ENCODE measurements around the gene PRX. TPM values are rescaled to one million over a fixed set of nuclear protein-coding genes. Genes with fewer than 3 reads are reported as not detected.

Gene PRX
- total and polyA plus RNA-seq, 9 of the 15 experiments (the other 6 are each of a cell fraction or from before 2014, with no cell fraction given), result 0.65 to 3.5 (median 1.7) TPM; not detected in 2

- TF ChIP-seq, protein P1, sequence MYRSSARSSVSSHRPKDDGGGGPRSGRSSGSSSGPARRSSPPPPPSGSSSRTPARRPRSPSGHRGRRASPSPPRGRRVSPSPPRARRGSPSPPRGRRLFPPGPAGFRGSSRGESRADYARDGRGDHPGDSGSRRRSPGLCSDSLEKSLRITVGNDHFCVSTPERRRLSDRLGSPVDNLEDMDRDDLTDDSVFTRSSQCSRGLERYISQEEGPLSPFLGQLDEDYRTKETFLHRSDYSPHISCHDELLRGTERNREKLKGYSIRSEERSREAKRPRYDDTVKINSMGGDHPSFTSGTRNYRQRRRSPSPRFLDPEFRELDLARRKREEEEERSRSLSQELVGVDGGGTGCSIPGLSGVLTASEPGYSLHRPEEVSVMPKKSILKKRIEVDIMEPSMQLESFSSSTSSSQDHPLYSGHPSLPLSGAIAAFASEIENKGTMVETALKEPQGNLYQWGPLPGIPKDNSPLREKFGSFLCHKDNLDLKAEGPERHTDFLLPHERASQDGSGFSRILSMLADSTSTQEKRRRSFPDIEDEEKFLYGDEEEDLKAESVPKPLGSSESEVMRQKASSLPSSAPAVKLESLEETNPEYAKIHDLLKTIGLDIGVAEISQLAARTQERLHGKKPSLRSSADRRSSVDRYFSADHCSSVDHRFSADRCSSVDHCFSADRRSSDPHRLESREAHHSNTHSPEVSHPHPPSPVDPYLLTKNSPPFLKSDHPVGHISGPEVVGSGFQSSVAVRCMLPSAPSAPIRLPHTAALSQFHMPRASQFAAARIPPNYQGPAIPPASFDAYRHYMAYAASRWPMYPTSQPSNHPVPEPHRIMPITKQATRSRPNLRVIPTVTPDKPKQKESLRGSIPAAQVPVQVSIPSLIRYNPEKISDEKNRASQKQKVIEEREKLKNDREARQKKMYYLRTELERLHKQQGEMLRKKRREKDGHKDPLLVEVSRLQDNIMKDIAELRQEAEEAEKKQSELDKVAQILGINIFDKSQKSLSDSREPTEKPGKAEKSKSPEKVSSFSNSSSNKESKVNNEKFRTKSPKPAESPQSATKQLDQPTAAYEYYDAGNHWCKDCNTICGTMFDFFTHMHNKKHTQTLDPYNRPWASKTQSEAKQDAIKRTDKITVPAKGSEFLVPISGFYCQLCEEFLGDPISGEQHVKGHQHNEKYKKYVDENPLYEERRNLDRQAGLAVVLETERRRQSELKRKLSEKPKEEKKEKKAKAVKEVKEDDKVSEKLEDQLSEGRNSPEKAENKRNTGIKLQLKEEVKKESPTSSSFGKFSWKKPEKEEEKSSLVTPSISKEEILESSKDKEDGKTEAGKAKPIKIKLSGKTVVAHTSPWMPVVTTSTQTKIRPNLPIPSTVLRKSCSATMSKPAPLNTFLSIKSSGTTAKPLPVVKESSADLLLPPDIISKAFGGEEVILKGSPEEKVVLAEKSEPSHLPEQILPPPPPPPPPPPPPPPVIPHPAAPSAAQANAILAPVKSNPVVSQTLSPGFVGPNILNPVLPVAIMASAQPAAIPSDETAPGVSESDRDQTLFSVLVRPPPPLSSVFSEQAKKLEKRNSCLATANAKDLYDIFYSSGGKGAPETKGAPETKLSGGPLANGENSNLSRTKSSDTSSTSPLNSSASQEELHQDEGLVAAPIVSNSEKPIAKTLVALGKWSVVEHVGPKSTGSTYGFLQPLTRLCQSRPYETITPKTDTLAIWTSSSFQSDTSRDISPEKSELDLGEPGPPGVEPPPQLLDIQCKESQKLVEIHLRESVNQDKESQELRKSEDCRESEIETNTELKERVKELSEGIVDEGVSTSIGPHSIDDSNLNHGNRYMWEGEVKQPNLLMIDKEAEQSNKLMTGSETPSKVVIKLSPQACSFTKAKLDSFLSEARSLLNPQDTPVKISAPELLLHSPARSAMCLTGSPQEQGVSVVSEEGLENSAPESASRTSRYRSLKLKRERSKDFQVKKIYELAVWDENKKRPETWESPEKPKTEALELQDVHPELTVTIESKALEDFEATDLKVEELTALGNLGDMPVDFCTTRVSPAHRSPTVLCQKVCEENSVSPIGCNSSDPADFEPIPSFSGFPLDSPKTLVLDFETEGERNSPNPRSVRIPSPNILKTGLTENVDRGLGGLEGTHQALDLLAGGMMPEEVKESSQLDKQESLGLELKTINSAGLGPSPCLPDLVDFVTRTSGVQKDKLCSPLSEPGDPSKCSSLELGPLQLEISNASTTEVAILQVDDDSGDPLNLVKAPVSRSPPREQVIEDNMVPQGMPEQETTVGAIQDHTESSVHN (IDR thresholded peaks at IDR 0.05; ENCODE audit: borderline replicate concordance in 1 of 2, low read depth in 1 of 2), result no peak
- TF ChIP-seq BCL6 (CRISPR knock-in tag; IDR thresholded peaks at IDR 0.05) (no peak), E4F1 (CRISPR knock-in tag; IDR thresholded peaks at IDR 0.05; ENCODE audit: borderline replicate concordance) (no peak), MED1 (CRISPR knock-in tag; IDR thresholded peaks at IDR 0.05; ENCODE audit: borderline replicate concordance) (no peak), ARID2 (IDR thresholded peaks at IDR 0.05) (no peak), RBM34 (IDR thresholded peaks at IDR 0.05; ENCODE audit: borderline replicate concordance, insufficient read depth, low read length) (no peak), ZNF197 (CRISPR knock-in tag; IDR thresholded peaks at IDR 0.05; ENCODE audit: low read depth) (no peak)
- TF ChIP-seq, protein P2, sequence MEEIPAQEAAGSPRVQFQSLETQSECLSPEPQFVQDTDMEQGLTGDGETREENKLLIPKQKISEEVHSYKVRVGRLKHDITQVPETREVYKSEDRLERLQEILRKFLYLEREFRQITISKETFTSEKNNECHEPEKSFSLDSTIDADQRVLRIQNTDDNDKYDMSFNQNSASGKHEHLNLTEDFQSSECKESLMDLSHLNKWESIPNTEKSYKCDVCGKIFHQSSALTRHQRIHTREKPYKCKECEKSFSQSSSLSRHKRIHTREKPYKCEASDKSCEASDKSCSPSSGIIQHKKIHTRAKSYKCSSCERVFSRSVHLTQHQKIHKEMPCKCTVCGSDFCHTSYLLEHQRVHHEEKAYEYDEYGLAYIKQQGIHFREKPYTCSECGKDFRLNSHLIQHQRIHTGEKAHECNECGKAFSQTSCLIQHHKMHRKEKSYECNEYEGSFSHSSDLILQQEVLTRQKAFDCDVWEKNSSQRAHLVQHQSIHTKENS (CRISPR knock-in tag; IDR thresholded peaks at IDR 0.05), result no peak
- TF ChIP-seq, protein P3, sequence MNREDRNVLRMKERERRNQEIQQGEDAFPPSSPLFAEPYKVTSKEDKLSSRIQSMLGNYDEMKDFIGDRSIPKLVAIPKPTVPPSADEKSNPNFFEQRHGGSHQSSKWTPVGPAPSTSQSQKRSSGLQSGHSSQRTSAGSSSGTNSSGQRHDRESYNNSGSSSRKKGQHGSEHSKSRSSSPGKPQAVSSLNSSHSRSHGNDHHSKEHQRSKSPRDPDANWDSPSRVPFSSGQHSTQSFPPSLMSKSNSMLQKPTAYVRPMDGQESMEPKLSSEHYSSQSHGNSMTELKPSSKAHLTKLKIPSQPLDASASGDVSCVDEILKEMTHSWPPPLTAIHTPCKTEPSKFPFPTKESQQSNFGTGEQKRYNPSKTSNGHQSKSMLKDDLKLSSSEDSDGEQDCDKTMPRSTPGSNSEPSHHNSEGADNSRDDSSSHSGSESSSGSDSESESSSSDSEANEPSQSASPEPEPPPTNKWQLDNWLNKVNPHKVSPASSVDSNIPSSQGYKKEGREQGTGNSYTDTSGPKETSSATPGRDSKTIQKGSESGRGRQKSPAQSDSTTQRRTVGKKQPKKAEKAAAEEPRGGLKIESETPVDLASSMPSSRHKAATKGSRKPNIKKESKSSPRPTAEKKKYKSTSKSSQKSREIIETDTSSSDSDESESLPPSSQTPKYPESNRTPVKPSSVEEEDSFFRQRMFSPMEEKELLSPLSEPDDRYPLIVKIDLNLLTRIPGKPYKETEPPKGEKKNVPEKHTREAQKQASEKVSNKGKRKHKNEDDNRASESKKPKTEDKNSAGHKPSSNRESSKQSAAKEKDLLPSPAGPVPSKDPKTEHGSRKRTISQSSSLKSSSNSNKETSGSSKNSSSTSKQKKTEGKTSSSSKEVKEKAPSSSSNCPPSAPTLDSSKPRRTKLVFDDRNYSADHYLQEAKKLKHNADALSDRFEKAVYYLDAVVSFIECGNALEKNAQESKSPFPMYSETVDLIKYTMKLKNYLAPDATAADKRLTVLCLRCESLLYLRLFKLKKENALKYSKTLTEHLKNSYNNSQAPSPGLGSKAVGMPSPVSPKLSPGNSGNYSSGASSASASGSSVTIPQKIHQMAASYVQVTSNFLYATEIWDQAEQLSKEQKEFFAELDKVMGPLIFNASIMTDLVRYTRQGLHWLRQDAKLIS (CRISPR knock-in tag; IDR thresholded peaks at IDR 0.05), result peak; percentile 91
These were observed 7.9 kb upstream of the PRX start (continued) for GRCh38 chr19:40420766-40421765.
